GM19372 (cell line): ENCODE measurements around the gene TFPT.

Source experiments
- ATAC-seq: cut with Tn5 transposase; IDR thresholded peaks from one replicate; pipeline ENCODE4 v1.9.1; 2021; ENCODE audit warnings: mild to moderate bottlenecking, low read depth, moderate library complexity; ENCODE audit not compliant: unreplicated experiment

Gene TFPT

DNA sequence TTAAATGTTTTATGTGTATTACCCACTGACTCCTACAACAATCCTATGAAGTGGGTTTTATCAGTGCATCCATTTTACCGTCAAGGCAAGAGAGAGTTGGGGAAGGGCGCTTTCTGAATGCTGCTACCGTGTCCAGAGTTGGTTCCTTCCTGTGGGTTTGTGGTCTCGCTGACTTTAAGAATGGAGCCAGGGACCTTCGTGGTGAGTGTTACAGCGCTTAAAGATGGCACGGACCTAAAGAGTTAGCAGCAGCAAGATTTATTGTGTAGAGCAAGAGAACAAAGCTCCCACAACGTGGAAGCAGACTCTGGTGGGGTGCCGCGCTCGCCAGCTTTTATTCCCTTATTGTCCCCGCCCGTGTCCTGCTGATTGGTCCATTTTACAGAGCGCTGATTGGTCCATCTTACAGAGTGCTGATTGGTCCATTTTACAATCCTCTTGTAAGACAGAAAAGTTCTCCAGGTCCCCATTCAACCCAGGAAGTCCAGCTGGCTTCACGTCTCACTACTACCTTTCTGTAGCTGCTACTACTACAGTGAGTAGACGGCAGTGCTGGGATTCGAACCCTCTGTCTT lies 20.9 kb downstream of the TFPT start:
- no peak for ATAC-seq

DNA sequence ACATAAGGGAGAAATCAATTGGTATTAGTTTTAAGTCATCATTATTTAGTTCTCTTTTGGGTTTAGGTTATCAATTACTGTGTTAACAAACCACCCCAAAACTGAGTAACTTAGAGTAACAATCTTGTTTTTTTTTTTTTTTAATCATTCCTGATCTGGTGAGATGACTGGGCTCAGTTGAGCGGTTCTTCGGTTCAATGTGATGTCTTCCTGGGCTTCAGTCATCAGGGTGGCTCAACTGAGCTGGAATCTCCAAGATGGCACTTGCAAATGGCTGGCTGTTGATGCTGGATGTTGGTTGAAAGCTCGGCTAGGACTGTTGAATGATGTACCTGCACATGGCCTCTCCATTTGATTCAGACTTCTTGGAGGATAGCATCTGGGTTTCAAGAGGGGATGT lies 31.0 kb downstream of the TFPT start:
- no peak for ATAC-seq

DNA sequence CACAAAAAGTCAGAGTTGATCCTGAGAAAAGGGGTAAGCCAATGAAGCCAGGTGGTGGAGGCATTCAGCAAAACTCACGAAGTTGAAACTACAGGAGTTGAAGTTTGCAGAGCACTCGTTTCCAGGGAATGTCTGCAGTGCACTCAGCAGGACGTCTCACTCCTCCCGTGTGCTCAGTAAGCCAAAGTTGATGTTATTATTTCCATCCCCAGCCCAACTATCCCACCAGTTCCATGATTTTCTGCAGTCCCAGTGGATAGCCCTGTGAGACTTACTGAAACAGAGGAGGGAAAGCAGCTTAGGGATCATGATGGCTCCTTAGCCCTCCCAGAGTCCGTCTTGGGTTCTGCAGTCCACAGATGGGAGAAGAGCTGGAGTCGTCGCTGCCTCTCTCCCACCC lies 34.4 kb downstream of the TFPT start, which contains the start of gene TARM1:
Gene TARM1 (minus strand): TSS at position 334 of the 400 bp plus-strand sequence. CDS start 25 bp downstream, at position 309.
- no peak for ATAC-seq

DNA sequence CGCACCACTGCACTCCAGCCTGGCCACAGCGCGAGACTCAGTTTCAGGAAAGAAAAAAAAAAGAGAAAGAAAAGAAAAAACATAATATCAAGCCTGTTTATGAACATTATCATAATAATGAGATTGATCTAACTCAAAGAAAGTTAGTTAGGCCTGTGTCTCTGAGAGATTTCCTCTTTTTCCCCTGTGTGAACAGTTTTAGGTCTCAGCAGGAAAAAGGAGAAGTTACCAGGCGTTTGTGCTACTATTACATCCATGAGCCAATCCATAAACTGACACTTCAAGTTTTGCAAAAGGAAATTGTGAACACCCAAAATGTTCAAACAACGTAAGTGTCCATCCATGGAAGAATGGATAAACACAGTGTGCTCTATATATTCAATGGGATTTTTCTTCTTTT lies 38.1 kb downstream of the TFPT start:
- ATAC-seq: no peak

DNA sequence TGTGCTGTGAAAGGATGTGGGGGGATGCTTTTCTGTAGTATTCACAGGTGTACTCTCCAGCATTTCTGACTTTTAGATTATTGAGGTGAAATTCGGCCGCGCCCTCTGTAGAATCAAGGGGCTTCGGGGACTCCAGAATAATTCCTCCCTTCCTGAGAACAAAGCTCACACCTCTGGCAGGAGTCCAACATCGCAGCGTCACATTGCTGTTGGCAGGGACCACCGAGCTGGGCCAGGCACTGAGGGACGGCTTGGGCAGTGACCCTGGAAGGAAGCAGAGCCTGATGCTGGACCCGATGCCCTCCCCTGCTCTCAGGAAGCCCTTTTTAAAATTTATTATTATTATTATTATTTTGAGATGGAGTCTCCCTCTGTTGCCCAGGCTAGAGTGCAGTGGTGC lies 40.6 kb downstream of the TFPT start:
- ATAC-seq: no peak

DNA sequence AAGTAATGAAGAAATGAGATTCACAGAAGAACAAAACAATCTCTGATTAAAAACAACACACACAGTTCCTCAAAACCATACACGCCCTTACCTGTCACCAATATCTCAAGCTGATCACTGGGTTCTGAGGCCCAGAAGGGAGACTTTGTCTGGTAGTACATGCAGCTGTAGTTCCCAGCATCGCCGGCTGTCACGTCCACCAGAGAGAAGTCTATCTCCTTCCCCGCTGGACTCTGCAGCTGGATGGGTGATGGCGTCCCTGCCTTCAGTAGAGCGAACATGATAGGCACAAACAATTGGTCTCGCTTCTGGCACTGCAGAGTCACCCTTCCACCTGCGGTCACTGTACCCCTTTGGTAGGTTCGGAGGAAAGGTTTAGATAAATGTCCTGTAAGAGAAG lies 41.6 kb downstream of the TFPT start:
- ATAC-seq: no peak

DNA sequence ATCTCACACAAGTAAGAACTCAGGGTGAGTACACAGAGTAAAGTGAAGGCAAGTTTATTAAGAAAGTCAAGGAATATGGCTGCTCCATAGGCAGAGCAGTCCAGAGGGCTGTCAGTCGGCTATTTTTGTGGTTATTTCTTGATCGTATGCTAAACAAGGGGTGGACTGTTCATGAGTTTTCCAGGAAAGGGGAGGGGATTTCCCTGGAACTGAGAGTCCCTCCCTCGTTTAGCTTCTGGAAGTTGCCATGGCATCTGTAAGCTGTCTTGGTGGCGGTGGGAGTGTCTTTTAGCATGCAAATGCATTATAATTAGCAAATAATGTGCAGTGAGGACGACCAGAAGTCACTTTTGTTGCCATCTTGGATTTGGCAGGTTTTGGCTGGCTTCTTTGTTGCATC lies 46.0 kb downstream of the TFPT start:
- ATAC-seq: no peak

DNA sequence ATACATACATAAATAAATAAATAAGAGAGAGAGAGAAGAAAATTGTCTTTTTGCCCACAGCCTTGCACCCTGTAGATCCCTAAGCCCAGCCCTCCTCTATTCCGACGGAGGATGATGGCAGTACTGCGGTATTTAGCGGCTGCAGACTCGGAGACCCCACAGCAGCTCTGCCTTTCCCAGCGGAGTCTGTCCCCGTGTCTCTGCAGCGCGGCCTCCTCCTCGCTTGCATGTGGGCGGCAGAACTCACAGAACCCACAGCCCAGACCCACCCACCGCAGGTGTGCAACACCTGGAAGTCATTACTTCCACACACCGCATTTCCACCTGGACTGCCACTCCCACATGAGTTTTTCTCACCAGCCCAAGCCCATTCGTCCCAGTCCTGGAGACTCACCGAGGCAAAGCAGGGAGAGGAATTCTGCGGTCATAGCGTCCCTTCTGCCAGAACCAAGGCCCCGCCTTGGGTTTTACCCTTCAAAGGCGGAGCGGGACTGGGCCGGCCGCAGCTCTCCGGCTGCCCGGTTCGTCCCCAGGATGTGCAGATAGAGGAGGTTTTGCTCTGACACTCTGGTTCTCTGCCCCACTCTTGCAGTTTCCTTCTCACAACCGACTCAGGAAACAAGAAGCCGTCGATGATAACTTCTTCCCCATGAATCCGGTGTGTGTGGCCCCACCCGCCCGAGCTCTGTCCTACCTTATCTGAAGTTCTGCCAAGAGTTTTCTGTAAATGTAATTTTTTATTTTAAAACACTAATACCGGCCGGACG lies 51.9 kb downstream of the TFPT start, which contains the start of gene VSTM1:
Gene VSTM1 (minus strand): TSS at position 548 of the 767 bp plus-strand sequence. CDS start 120 bp downstream, at position 428.
- ATAC-seq: no peak

DNA sequence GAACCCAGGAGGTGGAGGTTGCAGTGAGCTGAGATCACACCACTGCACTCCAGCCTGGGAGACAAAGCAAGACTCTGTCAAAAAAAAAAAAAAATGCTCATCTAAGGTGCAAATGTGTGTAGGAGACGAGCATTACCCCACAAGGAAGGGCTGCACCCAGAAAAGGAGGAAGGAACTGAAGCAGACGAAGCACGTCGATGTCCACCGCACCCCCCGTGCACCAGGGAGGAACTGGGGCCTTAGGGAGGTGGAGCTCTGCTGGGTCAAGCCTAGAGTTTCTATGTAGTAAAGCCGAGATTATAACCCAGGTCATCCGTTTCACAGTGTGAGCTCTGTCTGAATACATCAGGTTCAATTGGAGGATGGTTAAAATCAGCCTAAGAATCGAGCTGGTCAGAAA lies 52.8 kb downstream of the TFPT start:
- ATAC-seq: no peak
